Neutrophil (primary cell): ENCODE measurements around the gene SMOC2.

Source experiments
- H3K27ac ChIP-seq: fragments of 200-600 bp; sonication (generic); 2 replicates; pipeline ENCODE4 v1.5.1; 2016; ENCODE audit warnings: mild to moderate bottlenecking, moderate library complexity
- H3K27me3 ChIP-seq: fragments of 200-600 bp; sonication (generic); 2 replicates; pipeline ENCODE4 v1.6.0; 2016; ENCODE audit warnings: mild to moderate bottlenecking
- H3K36me3 ChIP-seq: fragments of 200-600 bp; sonication (generic); 2 replicates; pipeline ENCODE4 v1.5.1; 2017
- H3K4me1 ChIP-seq, 2 experiments: fragments of 200-600 bp in 1 of 2; sonication (generic) in 1 of 2; 1 replicate in 1 of 2; 2 replicates in 1 of 2; pipeline versions ENCODE4 v1.5.1 to v1.6.1; 2013 to 2016; ENCODE audit warnings: low read depth in 1 of 2, low read length in 1 of 2, mild to moderate bottlenecking in 1 of 2, moderate library complexity in 1 of 2; ENCODE audit not compliant: control insufficient read depth in 1 of 2, insufficient read depth in 1 of 2
- H3K4me3 ChIP-seq, 2 experiments: fragments of 200-600 bp in 1 of 2; sonication (generic) in 1 of 2; 1 replicate in 1 of 2; 2 replicates in 1 of 2; pipeline ENCODE4 v1.5.1; 2013 to 2016; ENCODE audit warnings: low read depth in 1 of 2, low read length in 1 of 2, mild to moderate bottlenecking in 1 of 2, moderate library complexity in 1 of 2
- H3K9me3 ChIP-seq: fragments of 200-600 bp; sonication (generic); 2 replicates; pipeline ENCODE4 v1.5.1; 2016
- TF ChIP-seq, protein P1 (sequence below): fragments of 200-600 bp; sonication (generic); IDR thresholded peaks from 2 replicates; pipeline ENCODE4 v1.5.1; 2016; ENCODE audit warnings: antibody characterized with exemption

Gene SMOC2

GRCh38 chr6:168599769-168600330, 158.9 kb downstream of the SMOC2 start:
- Histone ChIP-seq H3K36me3 (no peaks in the 10 kb centered on the region), H3K9me3 (no peaks in the 10 kb centered on the region), H3K4me1 (no peaks in the 10 kb centered on the region), H3K27me3 (no peaks in the 10 kb centered on the region), H3K4me3 (no peak overlapping the region), H3K27ac (no peak overlapping the region)
- TF ChIP-seq, protein P1, sequence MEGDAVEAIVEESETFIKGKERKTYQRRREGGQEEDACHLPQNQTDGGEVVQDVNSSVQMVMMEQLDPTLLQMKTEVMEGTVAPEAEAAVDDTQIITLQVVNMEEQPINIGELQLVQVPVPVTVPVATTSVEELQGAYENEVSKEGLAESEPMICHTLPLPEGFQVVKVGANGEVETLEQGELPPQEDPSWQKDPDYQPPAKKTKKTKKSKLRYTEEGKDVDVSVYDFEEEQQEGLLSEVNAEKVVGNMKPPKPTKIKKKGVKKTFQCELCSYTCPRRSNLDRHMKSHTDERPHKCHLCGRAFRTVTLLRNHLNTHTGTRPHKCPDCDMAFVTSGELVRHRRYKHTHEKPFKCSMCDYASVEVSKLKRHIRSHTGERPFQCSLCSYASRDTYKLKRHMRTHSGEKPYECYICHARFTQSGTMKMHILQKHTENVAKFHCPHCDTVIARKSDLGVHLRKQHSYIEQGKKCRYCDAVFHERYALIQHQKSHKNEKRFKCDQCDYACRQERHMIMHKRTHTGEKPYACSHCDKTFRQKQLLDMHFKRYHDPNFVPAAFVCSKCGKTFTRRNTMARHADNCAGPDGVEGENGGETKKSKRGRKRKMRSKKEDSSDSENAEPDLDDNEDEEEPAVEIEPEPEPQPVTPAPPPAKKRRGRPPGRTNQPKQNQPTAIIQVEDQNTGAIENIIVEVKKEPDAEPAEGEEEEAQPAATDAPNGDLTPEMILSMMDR: no peak

- no peak overlapping the region for H3K4me3 ChIP-seq
- H3K4me1 ChIP-seq: no peaks in the 10 kb centered on the region
- no peak overlapping the region for H3K27ac ChIP-seq
- H3K27me3 ChIP-seq: no peaks in the 10 kb centered on the region
- no peaks in the 10 kb centered on the region for H3K9me3 ChIP-seq
- TF ChIP-seq, protein P1: no peak
- no peaks in the 10 kb centered on the region for H3K36me3 ChIP-seq
These were observed 159.4 kb downstream of the SMOC2 start for GRCh38 chr6:168600381-168600780.

- TF ChIP-seq, protein P1: no peak
- Histone ChIP-seq H3K4me3 (no peak overlapping the region), H3K27me3 (no peaks in the 10 kb centered on the region), H3K4me1 (no peaks in the 10 kb centered on the region), H3K9me3 (no peaks in the 10 kb centered on the region), H3K36me3 (no peaks in the 10 kb centered on the region), H3K27ac (no peak overlapping the region)
These were observed 160.1 kb downstream of the SMOC2 start for GRCh38 chr6:168601111-168601510.

DNA sequence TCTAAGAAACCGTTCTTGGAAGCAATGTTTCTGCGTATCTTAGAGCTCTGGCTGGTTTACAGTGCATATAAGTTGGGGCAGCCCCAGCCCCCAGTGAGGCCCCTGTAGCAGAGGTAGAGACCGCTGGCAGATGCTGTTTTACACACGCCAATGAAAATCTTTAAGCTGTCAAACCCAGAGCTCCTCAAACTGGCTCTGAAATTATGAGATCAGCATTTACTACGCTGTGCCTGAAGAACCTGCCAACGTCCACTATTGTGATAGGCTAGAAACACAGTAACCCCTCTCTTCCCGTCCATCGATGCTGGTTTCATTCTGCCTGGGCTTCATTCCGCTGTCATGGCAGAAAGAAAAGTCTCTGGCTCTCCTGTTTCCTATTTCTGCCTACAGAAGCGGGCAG, 160.6 kb downstream of the SMOC2 start:
- H3K36me3 ChIP-seq: no peaks in the 10 kb centered on the region
- no peak overlapping the region for H3K27ac ChIP-seq
- no peaks in the 10 kb centered on the region for H3K4me1 ChIP-seq
- TF ChIP-seq, protein P1: no peak
- no peaks in the 10 kb centered on the region for H3K9me3 ChIP-seq
- no peaks in the 10 kb centered on the region for H3K27me3 ChIP-seq
- no peak overlapping the region for H3K4me3 ChIP-seq

GRCh38 chr6:168602576-168602975, 161.6 kb downstream of the SMOC2 start:
- TF ChIP-seq, protein P1: no peak
- H3K4me1 ChIP-seq: no peaks in the 10 kb centered on the region
- H3K36me3 ChIP-seq: no peaks in the 10 kb centered on the region
- no peak overlapping the region for H3K27ac ChIP-seq
- no peaks in the 10 kb centered on the region for H3K9me3 ChIP-seq
- H3K4me3 ChIP-seq: no peak overlapping the region
- H3K27me3 ChIP-seq: no peaks in the 10 kb centered on the region

DNA sequence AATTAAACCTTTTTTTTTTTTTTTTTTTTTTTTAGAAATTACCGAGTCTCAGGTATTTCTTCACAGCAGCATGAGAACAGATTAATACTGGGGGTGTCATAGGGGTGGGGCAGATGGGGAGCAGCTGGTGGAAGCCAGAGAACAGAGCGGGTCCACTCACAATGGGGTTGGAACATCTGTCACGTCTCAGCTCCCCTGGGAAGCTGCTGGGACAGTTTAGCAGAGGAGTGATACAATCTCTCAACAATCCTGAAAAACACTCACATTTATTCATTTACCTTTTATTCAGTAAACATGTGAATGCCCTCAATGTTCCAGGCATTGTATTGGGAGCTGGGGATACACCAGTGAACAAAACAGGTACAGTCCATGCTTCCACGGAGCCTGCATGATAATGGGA, 162.2 kb downstream of the SMOC2 start:
- H3K4me3 ChIP-seq: no peak overlapping the region
- H3K27me3 ChIP-seq: no peaks in the 10 kb centered on the region
- H3K36me3 ChIP-seq: no peaks in the 10 kb centered on the region
- TF ChIP-seq, protein P1: no peak
- H3K9me3 ChIP-seq: no peaks in the 10 kb centered on the region
- no peaks in the 10 kb centered on the region for H3K4me1 ChIP-seq
- no peak overlapping the region for H3K27ac ChIP-seq
